Activated CD8-positive, alpha-beta T cell treated with anti-CD3 and anti-CD28 coated beads for 36 hours (primary cell): ENCODE data around the gene METRN. TPM values are rescaled to one million over a fixed set of nuclear protein-coding genes. Genes with fewer than 3 reads are reported as not detected.

ENCODE experiments used
- ATAC-seq: fragments of 200-7000 bp; cut with Tn5 transposase; one replicate; pipeline ENCODE4 v1.10.0; 2021; ENCODE audit warnings: mild to moderate bottlenecking, moderate library complexity
- CTCF ChIA-PET: fragments of 350-600 bp; sonication (Branson Sonifier 250); formaldehyde crosslinking; loops from one replicate; lab custom pipeline; 2021; ENCODE audit warnings: antibody characterized with exemption; lab: Charles Lee
- POLR2A ChIA-PET: fragments of 350-600 bp; sonication (Branson Sonifier 250); formaldehyde crosslinking; loops from one replicate; lab custom pipeline; 2021; ENCODE audit warnings: antibody characterized with exemption; lab: Charles Lee
- DNase-seq: peaks from one replicate; pipeline ENCODE4 v3.0.0-alpha.2; 2020
- H3K27ac Mint-ChIP-seq: one replicate; pipeline ENCODE4 v1.8.0; 2021; ENCODE audit warnings: mild to moderate bottlenecking, mixed read lengths
- H3K27me3 Mint-ChIP-seq: one replicate; pipeline ENCODE4 v1.8.0; 2021; ENCODE audit warnings: mixed read lengths
- H3K36me3 Mint-ChIP-seq: one replicate; pipeline ENCODE4 v1.8.0; 2021; ENCODE audit warnings: low read depth, mixed read lengths
- H3K4me1 Mint-ChIP-seq: one replicate; pipeline ENCODE4 v1.8.0; 2021; ENCODE audit warnings: low read depth, mixed read lengths
- H3K4me3 Mint-ChIP-seq: one replicate; pipeline ENCODE4 v1.8.0; 2021; ENCODE audit warnings: mild to moderate bottlenecking, moderate library complexity, mixed read lengths
- H3K9me3 Mint-ChIP-seq: one replicate; pipeline ENCODE4 v1.8.0; 2021; ENCODE audit warnings: mixed read lengths
- intact Hi-C: fragments of 100-400 bp; cut with micrococcal nuclease; formaldehyde crosslinking; loops from one replicate; pipeline ENCODE4 v1.10.0; 2022
- total RNA-seq, 2 experiments: library from RNA; stranded (reverse); gene quantifications; one replicate each; pipeline ENCODE4 v1.2.3, GENCODE V29; 2021
- TF ChIP-seq, protein P1 (sequence below): fragments of 200-600 bp; IDR thresholded peaks from one replicate; pipeline ENCODE4 v1.8.0; 2022; ENCODE audit warnings: antibody characterized with exemption, mild to moderate bottlenecking

Gene METRN
- total RNA-seq, 2 experiments from 2014 or later, result 37.2 to 43.1 TPM

DNA sequence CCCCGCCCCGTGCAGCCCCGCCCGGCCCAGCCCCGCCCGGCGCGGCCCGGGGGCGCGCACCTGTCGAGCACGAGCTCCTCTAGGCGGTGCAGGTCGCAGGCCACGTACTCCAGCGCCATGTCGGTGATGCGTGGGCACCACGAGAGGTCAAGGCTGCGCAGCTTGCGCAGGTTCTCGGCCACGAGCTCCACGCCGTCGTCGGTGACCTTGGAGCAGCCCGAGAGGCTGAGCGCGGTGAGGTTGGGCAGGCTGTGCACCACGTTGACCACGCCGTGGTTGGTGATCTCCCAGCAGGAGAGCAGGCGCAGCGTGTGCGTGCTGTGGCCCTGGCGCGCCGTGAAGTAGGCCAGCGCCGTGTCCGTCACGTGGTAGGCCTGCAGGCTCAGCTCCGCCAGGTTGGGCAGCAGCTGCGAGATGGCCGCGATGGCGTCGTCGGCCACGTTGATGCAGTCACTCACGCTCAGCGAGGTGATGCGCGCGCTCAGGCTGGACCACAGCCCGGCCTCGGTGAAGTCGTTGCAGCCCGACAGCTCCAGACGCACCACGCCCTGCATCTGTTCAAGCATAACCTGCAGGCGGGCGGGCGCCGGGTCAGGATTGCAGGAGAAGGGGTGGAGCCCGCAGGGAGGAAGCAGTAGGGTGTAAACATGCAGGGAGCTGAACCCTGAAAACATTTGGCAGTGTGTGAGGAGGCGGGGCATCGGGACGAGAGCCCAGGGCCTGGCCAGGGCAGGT is 19.4 kb upstream of the METRN start:
- TF ChIP-seq, protein P1, sequence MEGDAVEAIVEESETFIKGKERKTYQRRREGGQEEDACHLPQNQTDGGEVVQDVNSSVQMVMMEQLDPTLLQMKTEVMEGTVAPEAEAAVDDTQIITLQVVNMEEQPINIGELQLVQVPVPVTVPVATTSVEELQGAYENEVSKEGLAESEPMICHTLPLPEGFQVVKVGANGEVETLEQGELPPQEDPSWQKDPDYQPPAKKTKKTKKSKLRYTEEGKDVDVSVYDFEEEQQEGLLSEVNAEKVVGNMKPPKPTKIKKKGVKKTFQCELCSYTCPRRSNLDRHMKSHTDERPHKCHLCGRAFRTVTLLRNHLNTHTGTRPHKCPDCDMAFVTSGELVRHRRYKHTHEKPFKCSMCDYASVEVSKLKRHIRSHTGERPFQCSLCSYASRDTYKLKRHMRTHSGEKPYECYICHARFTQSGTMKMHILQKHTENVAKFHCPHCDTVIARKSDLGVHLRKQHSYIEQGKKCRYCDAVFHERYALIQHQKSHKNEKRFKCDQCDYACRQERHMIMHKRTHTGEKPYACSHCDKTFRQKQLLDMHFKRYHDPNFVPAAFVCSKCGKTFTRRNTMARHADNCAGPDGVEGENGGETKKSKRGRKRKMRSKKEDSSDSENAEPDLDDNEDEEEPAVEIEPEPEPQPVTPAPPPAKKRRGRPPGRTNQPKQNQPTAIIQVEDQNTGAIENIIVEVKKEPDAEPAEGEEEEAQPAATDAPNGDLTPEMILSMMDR, result no peak
- intact Hi-C loops, result no loop called here
- peak overlapping the region; percentile 75 for H3K27ac Mint-ChIP-seq
- ChIA-PET CTCF (interaction anchor here (0.6 to 1.5 kb wide), 8 partner anchors 9 to 90 kb away, joined by 3 to 5 read pairs (median 3); partner anchors contain the start of genes CIAO3 and METRN), POLR2A (interaction anchor here (0.7 to 2.9 kb wide), 15 partner anchors 8 to 169 kb away, joined by 3 to 11 read pairs (median 4); partner anchors contain the start of genes ANTKMT, CCDC78, HAGHL and JMJD8)
- H3K4me3 Mint-ChIP-seq, result peak overlapping the region; percentile 78
- H3K27me3 Mint-ChIP-seq, result peaks cover 4% of the 10 kb centered on the region
- H3K4me1 Mint-ChIP-seq, result peaks cover 20% of the 10 kb centered on the region
- ATAC-seq (peak; percentile 82), DNase-seq (peak; percentile 79)
- no peaks in the 10 kb centered on the region for H3K36me3 Mint-ChIP-seq
- H3K9me3 Mint-ChIP-seq, result no peaks in the 10 kb centered on the region

DNA sequence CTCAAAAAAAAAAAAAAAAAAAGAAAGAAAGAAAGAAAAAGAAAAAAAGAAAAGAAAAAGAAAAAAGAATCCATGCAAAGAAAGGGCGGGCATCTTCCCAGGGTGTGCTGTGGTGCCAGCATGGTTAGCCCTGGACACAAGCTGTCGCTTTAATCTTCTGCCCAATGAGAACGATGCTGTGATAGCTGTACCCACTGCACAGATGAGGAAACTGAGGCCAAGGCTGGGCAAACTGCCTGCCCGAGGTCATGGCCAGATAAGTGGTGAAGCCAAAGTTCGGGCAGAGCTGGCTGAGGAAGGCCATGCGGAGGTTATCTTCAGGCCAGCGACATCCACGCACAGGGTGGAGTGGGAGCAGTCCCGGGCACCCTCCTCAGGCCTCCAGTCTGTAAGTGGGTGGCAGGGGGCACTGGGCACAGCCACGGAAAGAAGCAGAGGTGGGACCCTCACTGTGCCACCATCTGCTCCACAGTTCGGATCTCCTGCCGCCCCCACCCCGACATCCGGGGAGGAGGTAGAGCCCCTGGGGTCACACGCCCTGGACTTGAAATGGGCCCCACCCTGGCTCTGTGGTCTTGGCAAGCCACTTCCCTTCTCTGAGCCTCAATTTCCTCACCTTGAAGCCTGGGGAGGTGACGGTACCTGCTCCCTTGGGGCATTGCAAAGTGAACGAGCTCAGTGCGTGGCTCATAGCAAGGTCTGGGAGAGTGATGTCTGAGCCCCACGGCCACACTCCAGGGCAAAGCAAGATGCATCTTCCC is 15.8 kb upstream of the METRN start:
- TF ChIP-seq, protein P1, result no peak
- CTCF ChIA-PET, result no interaction called here
- no peaks in the 10 kb centered on the region for H3K9me3 Mint-ChIP-seq
- DNase-seq (no peak), ATAC-seq (no peak)
- intact Hi-C loops, result no loop called here
- POLR2A ChIA-PET, result interaction anchor here (2.6 kb wide), 1 partner anchor 9 kb away, joined by 7 read pairs; the partner anchor contains the start of gene WDR24
- no peak overlapping the region for H3K27ac Mint-ChIP-seq
- H3K4me1 Mint-ChIP-seq, result peaks cover 16% of the 10 kb centered on the region
- H3K36me3 Mint-ChIP-seq, result no peaks in the 10 kb centered on the region
- no peak overlapping the region for H3K4me3 Mint-ChIP-seq
- peaks cover 29% of the 10 kb centered on the region for H3K27me3 Mint-ChIP-seq

- H3K9me3 Mint-ChIP-seq, result no peaks in the 10 kb centered on the region
- H3K4me1 Mint-ChIP-seq, result peaks cover 7% of the 10 kb centered on the region
Observed at GRCh38 chr16:700684-701584, 14.0 kb upstream of the METRN start.

DNA sequence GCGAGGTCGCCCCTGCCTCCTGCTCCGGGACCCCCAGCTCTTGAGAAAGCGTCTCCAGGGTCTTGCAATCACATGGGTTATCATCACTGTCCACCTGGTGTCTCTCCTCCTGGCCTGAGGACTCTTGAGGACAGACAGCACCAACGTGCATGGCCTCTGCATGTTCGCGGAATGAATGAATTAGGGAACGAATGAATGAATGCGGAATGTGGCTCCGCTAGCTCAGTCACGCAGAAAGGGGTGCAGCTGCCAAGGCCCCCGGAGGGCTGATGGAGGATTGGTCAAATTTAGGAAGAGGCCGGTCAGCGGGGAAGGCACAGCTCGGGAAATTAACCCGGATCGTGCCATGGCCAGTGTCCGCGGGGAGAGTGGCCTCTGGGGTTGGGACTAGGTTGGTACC is 12.6 kb upstream of the METRN start:
- CTCF ChIA-PET, result interaction anchor here (1.2 to 2.1 kb wide), 4 partner anchors 10 to 83 kb away, joined by 3 to 13 read pairs (median 6); partner anchors contain the start of gene METRN
- POLR2A ChIA-PET, result interaction anchor here (0.9 to 1.5 kb wide), 3 partner anchors 8 to 85 kb away, joined by 3 to 6 read pairs (median 4); partner anchors contain the start of gene ANTKMT
- DNase-seq, result no peak
- Mint-ChIP-seq H3K27ac (no peak overlapping the region), H3K9me3 (no peaks in the 10 kb centered on the region), H3K4me3 (no peak overlapping the region), H3K36me3 (no peaks in the 10 kb centered on the region), H3K4me1 (peaks cover 4% of the 10 kb centered on the region), H3K27me3 (peaks cover 39% of the 10 kb centered on the region)
- ATAC-seq, result no peak
- TF ChIP-seq, protein P1, result no peak
- intact Hi-C loops, result no loop called here

More at GRCh38 chr16:700684-701584, 14.0 kb upstream of the METRN start:
- Mint-ChIP-seq H3K4me3 (no peak overlapping the region), H3K27me3 (peaks cover 28% of the 10 kb centered on the region), H3K27ac (no peak overlapping the region), H3K36me3 (no peaks in the 10 kb centered on the region)
- ChIA-PET CTCF (interaction anchor here (1.6 kb wide), 1 partner anchor 11 kb away, joined by 6 read pairs; no protein-coding TSS in a partner anchor), POLR2A (interaction anchor here (0.9 to 2.6 kb wide), 6 partner anchors 10 to 106 kb away, joined by 3 to 7 read pairs (median 4); partner anchors contain the start of genes ANTKMT, CHTF18, RPUSD1 and WDR24)
- DNase-seq, result peak; percentile 42
- TF ChIP-seq, protein P1, result no peak
- intact Hi-C loops, result no loop called here
- peak; percentile 71 for ATAC-seq
